Adrenal gland (tissue), 19 donors: Measurements from ENCODE around the gene ERBB3. TPM values are rescaled to one million over a fixed set of nuclear protein-coding genes. Genes with fewer than 3 reads are reported as not detected.

Experiments used
- DNase-seq, 7 donors: peaks; one replicate each; pipeline ENCODE4 v3.0.0-alpha.2; 2019 to 2020
- H3K27ac ChIP-seq, 5 donors: fragments of 200-600 bp; sonication (generic) in 4 of 5; 1 replicate in 3 of 5; 2 replicates in 2 of 5; pipeline versions ENCODE4 v1.5.1 to v1.8.0; 2016 to 2020; ENCODE audit warnings: mild to moderate bottlenecking in 1 of 5
- H3K27me3 ChIP-seq: fragments of 200-600 bp; 2 replicates; pipeline ENCODE4 v1.8.0; 2021
- H3K36me3 ChIP-seq, 2 donors: fragments of 200-600 bp; replicated peaks in 1 of 2; 1 replicate in 1 of 2; 2 replicates in 1 of 2; pipeline versions ENCODE4 v1.5.1 to v1.8.0; 2018 to 2022
- H3K4me1 ChIP-seq, 2 donors: fragments of 200-600 bp; replicated peaks in 1 of 2; 1 replicate in 1 of 2; 2 replicates in 1 of 2; pipeline versions ENCODE4 v1.5.1 to v1.8.0; 2018 to 2021
- H3K4me3 ChIP-seq, 4 donors: fragments of 200-600 bp; sonication (generic) in 3 of 4; one replicate each; pipeline ENCODE4 v1.5.1; 2016 to 2018
- H3K9me3 ChIP-seq, 3 donors: fragments of 200-600 bp; sonication (generic) in 1 of 3; replicated peaks in 1 of 3; 1 replicate in 2 of 3; 2 replicates in 1 of 3; pipeline versions ENCODE4 v1.5.1 to v1.8.0; 2016 to 2021
- CTCF ChIP-seq, 6 experiments: fragments of 450-650 bp in 4 of 6; fragments of 200-600 bp in 2 of 6; sonication (generic) in 1 of 6; IDR thresholded peaks; 1 replicate in 5 of 6; 2 replicates in 1 of 6; pipeline versions ENCODE4 v1.5.1 to v1.8.0; 2016 to 2021; ENCODE audit warnings: antibody characterized with exemption in 6 of 6, mild to moderate bottlenecking in 2 of 6, moderate library complexity in 1 of 6
- POLR2A ChIP-seq, 2 donors: fragments of 450-650 bp; IDR thresholded peaks; one replicate each; pipeline ENCODE4 v1.6.1; 2017; ENCODE audit warnings: antibody characterized with exemption in 2 of 2, mild to moderate bottlenecking in 2 of 2, moderate library complexity in 1 of 2
- WGBS, 4 donors: extraction: QIAGEN DNeasy Blood & Tissue Kit in 2 of 4; methylation state at CpG; one replicate each; pipeline versions ENCODE4 v1.1.5 to v1.1.7; 2013 to 2017; 5-methylcytosine and 5-hydroxymethylcytosine counted together
- intact Hi-C, 2 donors: fragments of 100-400 bp; cut with DNase I; formaldehyde crosslinking; loops; one replicate each; pipeline versions ENCODE4 v1.14.1 to v1.15.0; 2022 to 2023
- long read RNA-seq, 10 donors: library from polyadenylated mRNA in 3 of 10; unstranded in 2 of 10; stranded (forward) in 1 of 10; transcript quantifications; one replicate each; pipeline ENCODE4 v2.0.0 and lab custom pipeline, GENCODE V29; 2021 to 2026
- polyA plus RNA-seq, 3 donors: library from polyadenylated mRNA; stranded (reverse); fragments of 200-250 nt in 2 of 3; fragments of 350-450 nt in 1 of 3; fragmentation: Illumina TruSeq in 1 of 3; extraction: RNeasy Lipid Tissue Mini Kit (QIAGEN cat#74804) in 1 of 3; gene quantifications; one replicate each; pipeline ENCODE4 v1.2.3, GENCODE V29; 2013 to 2014
- total RNA-seq, 9 donors: library from RNA; depleted of rRNA in 4 of 9; stranded (reverse); fragments of >200 nt in 4 of 9; fragments of 120-200 nt in 1 of 9; fragmentation: NEBNext Ultra II Directional in 1 of 9; extraction: Animal tissue kit (Norgen Biotek cat#: 25700) in 1 of 9; gene quantifications; one replicate each; pipeline versions ENCODE4 v1.1.0 to v1.2.4, GENCODE V29; 2013 to 2023
- donor health status: healthy with polysubstance abuse.
- donor health status: Bipolar disorder and iron deficiency.
- donor health status: DM: yes; HTN: yes; CAD: no.
- donor health status: DM: no; HTN: no; CAD: no.
- donor health status: DM: no; HTN: no; CAD: no.
- donor health status: DM: yes; HTN: yes; CAD: no.

ERBB3 gene
- 10 to 100 TPM in 1 of 9 donors, 1 to 10 TPM in 8; 1.3 to 25.7 (median 1.6) TPM for total RNA-seq
- polyA plus RNA-seq: 1 to 10 TPM; 1.9 to 5.0 (median 2.6) TPM
- long read RNA-seq, donor 1: 0 reads
- long read RNA-seq, donor 2: 0 reads
- long read RNA-seq, donor 3: 0 reads
- long read RNA-seq, donor 4: 0 reads
- long read RNA-seq, donor 5, partial matches to known transcripts: 0 of 1 reads
- long read RNA-seq, donor 5, other reads (novel, unspliced or antisense): 0 of 1 reads
- long read RNA-seq, donor 6: 0 reads
- long read RNA-seq, donor 7: 0 reads
- long read RNA-seq, donor 8, full-length matches to known transcripts: 2 of 2 reads
- long read RNA-seq, donor 8, partial matches to known transcripts: 0 of 2 reads
- long read RNA-seq, donor 8, other reads (novel, unspliced or antisense): 0 of 2 reads
- long read RNA-seq, donor 9: 0 reads
- long read RNA-seq, donor 10: 0 reads

GRCh38 chr12:56079723-56080555 is at the start of gene ERBB3:
Gene ERBB3 (plus strand): TSS chr12:56080165. CDS start chr12:56080301, 136 bp downstream.
- Histone ChIP-seq H3K27me3 (no peaks in the 10 kb centered on the region), H3K36me3 (no peaks in the 10 kb centered on the region), H3K4me1 (peaks cover 7 to 11% of the 10 kb centered on the region in 2 donors), H3K4me3 (peak within 1 kb of the TSS in 3 of 4 donors; percentile 4 to 53 (median 43)), H3K9me3 (no peaks in the 10 kb centered on the region), H3K27ac (peak within 1 kb of the TSS in 3 of 5 donors; percentile 70 to 81 (median 80))
- TF ChIP-seq POLR2A (IDR thresholded peaks at IDR 0.05) (no peak), CTCF (IDR thresholded peaks at IDR 0.05) (peak in 2 of 6 experiments; percentile 23 to 40)
- WGBS, 4 donors: 0 to 1% (median 1%) methylated on average over 29 to 59 of the region's 59 CpGs
- DNase-seq: peak; percentile 82 to 92 (median 88)
- intact Hi-C loops: no loop called here

- intact Hi-C loops: loop anchor here in 1 of 2 donors (5.0 kb wide), 1 partner anchor 40 kb away; no protein-coding TSS in a partner anchor
- peaks cover 0 to 70% of the 10 kb centered on the region in 2 donors for H3K36me3 ChIP-seq
Measured at GRCh38 chr12:56031987-56032386, 48.0 kb upstream of the ERBB3 start.

GRCh38 chr12:56034586-56035332 is 45.2 kb upstream of the ERBB3 start:
- peak in 1 of 7 donors; percentile 8 for DNase-seq
- intact Hi-C loops: loop anchor here (5.0 kb wide), 2 partner anchors 37 to 42 kb away; partner anchors contain the start of gene SUOX (in 1 of the 2)

More at GRCh38 chr12:56031987-56032386, 48.0 kb upstream of the ERBB3 start:
- Histone ChIP-seq H3K27ac (no peak overlapping the region), H3K9me3 (no peaks in the 10 kb centered on the region), H3K4me3 (no peak overlapping the region), H3K4me1 (peaks cover 10 to 13% of the 10 kb centered on the region in 2 donors), H3K27me3 (no peaks in the 10 kb centered on the region)
- TF ChIP-seq CTCF (IDR thresholded peaks at IDR 0.05) (no peak), POLR2A (IDR thresholded peaks at IDR 0.05) (no peak)
- DNase-seq: peak in 1 of 7 donors; percentile 1
- WGBS, 4 donors: 78 to 100% (median 84%) methylated on average over 1 of the region's 1 CpG

More at GRCh38 chr12:56034586-56035332, 45.2 kb upstream of the ERBB3 start:
- Histone ChIP-seq H3K9me3 (no peaks in the 10 kb centered on the region), H3K27ac (no peak overlapping the region), H3K4me3 (no peak overlapping the region), H3K36me3 (peaks cover 0 to 58% of the 10 kb centered on the region in 2 donors), H3K27me3 (no peaks in the 10 kb centered on the region), H3K4me1 (no peaks in the 10 kb centered on the region)
- 82 to 87% (median 84%) methylated on average over 13 to 21 of the region's 21 CpGs for WGBS, 4 donors
- TF ChIP-seq CTCF (IDR thresholded peaks at IDR 0.05) (no peak), POLR2A (IDR thresholded peaks at IDR 0.05) (no peak)
